Measurements from ENCODE around the gene ZDHHC3.

ZDHHC3 gene

DNA sequence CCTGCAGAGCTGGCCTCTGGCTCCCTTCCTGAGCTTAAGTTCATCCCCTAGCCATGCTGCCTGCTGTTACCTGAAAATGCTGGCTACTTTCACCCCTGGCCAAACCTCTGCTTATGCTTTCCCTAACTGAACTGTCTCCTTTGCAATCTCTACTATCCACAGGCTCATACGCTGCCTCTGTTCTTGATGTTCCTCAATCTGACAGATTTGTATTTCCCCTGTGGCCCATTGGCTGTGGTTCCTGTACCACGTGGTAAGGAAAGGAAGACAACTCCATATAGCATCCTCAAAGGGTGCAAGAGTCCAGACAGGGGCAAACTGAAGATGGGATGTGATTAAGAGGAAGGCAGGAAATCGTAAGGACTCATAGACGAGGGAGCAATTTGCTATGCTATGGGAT is 68.4 kb downstream of the ZDHHC3 start:
- H3K27ac ChIP-seq (ENCODE audit: low read length): no peak overlapping the region
- H3K27me3 ChIP-seq (ENCODE audit: low read depth, low read length): peaks cover 5% of the 10 kb centered on the region; the same call in 1 of the 2 replicates
- H3K4me2 ChIP-seq (ENCODE audit: low read length): no peak overlapping the region
- H3K36me3 ChIP-seq (replicated peaks; ENCODE audit: low read depth, low read length): no peaks in the 10 kb centered on the region
- TF ChIP-seq, protein P1, sequence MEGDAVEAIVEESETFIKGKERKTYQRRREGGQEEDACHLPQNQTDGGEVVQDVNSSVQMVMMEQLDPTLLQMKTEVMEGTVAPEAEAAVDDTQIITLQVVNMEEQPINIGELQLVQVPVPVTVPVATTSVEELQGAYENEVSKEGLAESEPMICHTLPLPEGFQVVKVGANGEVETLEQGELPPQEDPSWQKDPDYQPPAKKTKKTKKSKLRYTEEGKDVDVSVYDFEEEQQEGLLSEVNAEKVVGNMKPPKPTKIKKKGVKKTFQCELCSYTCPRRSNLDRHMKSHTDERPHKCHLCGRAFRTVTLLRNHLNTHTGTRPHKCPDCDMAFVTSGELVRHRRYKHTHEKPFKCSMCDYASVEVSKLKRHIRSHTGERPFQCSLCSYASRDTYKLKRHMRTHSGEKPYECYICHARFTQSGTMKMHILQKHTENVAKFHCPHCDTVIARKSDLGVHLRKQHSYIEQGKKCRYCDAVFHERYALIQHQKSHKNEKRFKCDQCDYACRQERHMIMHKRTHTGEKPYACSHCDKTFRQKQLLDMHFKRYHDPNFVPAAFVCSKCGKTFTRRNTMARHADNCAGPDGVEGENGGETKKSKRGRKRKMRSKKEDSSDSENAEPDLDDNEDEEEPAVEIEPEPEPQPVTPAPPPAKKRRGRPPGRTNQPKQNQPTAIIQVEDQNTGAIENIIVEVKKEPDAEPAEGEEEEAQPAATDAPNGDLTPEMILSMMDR (IDR thresholded peaks at IDR 0.05; ENCODE audit: low read depth, low read length): no peak
- TF ChIP-seq EZH2phosphoT487 (IDR thresholded peaks at IDR 0.05; ENCODE audit: low read depth): no peak
- no peak overlapping the region for H3K9ac ChIP-seq (ENCODE audit: low read length)
- H3K9me3 ChIP-seq (ENCODE audit: insufficient read depth, low read length): no peaks in the 10 kb centered on the region
- H3K4me3 ChIP-seq (ENCODE audit: low read length): no peak overlapping the region
- no peaks in the 10 kb centered on the region for H3K79me2 ChIP-seq (ENCODE audit: low read length)
- H4K20me1 ChIP-seq (ENCODE audit: insufficient read depth, low read length): no peaks in the 10 kb centered on the region
- H3K4me1 ChIP-seq (ENCODE audit: low read length): peaks cover 4% of the 10 kb centered on the region; the same call in 1 of the 2 replicates
- H2AFZ ChIP-seq (ENCODE audit: low read depth, low read length): no peak overlapping the region

DNA sequence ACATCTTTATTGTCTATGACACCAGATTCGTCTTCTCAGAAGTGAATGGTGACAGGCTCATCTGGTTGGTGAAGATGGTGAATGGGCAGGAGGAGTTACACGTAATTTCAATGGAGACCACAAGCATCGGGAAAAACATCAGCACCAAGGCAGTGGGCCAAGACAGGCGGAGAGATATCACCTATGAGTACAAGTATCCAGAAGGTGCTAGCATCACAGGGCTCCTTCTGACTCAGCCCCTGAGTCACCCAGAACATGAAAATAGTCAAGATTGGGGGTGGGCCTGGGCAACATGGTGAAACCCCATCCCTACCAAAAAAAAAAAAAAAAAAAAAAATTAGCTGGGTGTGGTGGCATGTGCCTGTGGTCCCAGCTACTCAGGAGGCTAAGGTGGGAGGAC is 69.0 kb downstream of the ZDHHC3 start:
- Histone ChIP-seq H3K79me2 (ENCODE audit: low read length) (no peaks in the 10 kb centered on the region), H3K4me2 (ENCODE audit: low read length) (no peak overlapping the region), H3K9me3 (ENCODE audit: insufficient read depth, low read length) (no peaks in the 10 kb centered on the region), H3K9ac (ENCODE audit: low read length) (no peak overlapping the region), H4K20me1 (ENCODE audit: insufficient read depth, low read length) (no peaks in the 10 kb centered on the region), H3K27me3 (ENCODE audit: low read depth, low read length) (peaks cover 5% of the 10 kb centered on the region; the same call in 1 of the 2 replicates), H3K4me1 (ENCODE audit: low read length) (peaks cover 4% of the 10 kb centered on the region; the same call in 1 of the 2 replicates), H3K36me3 (replicated peaks; ENCODE audit: low read depth, low read length) (no peaks in the 10 kb centered on the region), H2AFZ (ENCODE audit: low read depth, low read length) (no peak overlapping the region), H3K4me3 (ENCODE audit: low read length) (no peak overlapping the region), H3K27ac (ENCODE audit: low read length) (no peak overlapping the region)
- TF ChIP-seq EZH2phosphoT487 (IDR thresholded peaks at IDR 0.05; ENCODE audit: low read depth): no peak
- TF ChIP-seq, protein P1 (IDR thresholded peaks at IDR 0.05; ENCODE audit: low read depth, low read length): no peak

DNA sequence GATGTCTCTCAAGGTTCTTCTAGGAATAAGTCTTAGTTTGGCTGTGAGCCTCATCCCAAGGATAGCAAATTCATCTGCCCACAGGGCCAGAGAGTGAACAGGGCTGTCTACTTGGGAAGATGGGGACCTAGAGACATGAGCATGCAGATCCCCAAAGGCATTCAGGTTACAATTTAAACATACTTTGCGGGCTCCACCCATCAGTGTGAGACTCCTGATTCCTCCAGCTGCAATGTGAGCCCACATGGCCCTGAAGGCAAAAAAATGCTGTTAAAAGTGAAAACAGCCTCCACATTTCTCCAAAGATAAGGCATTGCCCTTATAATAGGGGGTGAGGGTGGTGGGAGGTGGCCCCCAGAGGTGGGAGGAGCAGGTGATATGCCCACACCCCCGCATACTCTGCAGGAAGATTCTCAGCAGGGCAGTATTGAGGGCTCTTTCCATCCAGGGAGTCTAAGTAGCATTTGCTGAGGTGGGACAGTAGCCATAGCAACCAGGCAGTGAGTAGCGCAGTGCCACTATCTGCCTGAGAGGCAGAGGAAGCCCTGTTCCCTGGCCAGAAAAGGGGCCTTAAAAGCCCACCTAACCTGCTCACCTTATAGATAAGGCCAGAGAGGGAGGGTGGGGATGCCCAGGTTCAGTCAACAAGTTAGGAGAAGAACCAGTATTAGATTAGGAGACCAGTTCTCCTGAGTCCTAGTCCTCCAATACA is 70.4 kb downstream of the ZDHHC3 start:
- no peak overlapping the region for H3K4me2 ChIP-seq (ENCODE audit: low read length)

DNA sequence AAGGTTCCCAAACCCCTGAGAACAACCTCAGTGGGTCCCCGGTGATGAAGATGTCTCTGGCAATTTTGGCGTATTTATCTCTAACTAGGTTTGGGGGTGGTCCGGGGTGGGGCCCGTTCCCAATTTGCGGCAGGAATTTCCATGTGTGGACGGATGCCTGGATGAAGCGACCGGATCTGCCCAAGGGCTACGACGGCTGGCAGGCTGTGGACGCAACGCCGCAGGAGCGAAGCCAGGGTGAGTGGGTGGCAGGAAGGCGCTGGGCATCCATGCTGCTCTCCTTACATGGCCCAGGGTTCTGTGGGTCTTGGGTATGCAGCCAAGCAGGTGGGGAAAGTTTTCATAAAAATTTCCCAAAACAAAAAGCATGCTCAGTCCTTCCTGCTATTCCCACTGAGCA is 72.2 kb downstream of the ZDHHC3 start:
- peaks cover 8% of the 10 kb centered on the region; the same call in 1 of the 2 replicates for H3K27me3 ChIP-seq (ENCODE audit: low read depth, low read length)
- TF ChIP-seq, protein P1 (IDR thresholded peaks at IDR 0.05; ENCODE audit: low read depth, low read length): no peak
- TF ChIP-seq EZH2phosphoT487 (IDR thresholded peaks at IDR 0.05; ENCODE audit: low read depth): no peak
- no peak overlapping the region for H3K27ac ChIP-seq (ENCODE audit: low read length)
- no peaks in the 10 kb centered on the region for H4K20me1 ChIP-seq (ENCODE audit: insufficient read depth, low read length)
- no peak overlapping the region for H3K9ac ChIP-seq (ENCODE audit: low read length)
- H3K4me2 ChIP-seq (ENCODE audit: low read length): no peak overlapping the region
- peaks cover 4% of the 10 kb centered on the region; the same call in 1 of the 2 replicates for H3K4me1 ChIP-seq (ENCODE audit: low read length)
- H3K36me3 ChIP-seq (replicated peaks; ENCODE audit: low read depth, low read length): no peaks in the 10 kb centered on the region
- H2AFZ ChIP-seq (ENCODE audit: low read depth, low read length): no peak overlapping the region
- no peaks in the 10 kb centered on the region for H3K9me3 ChIP-seq (ENCODE audit: insufficient read depth, low read length)
- H3K79me2 ChIP-seq (ENCODE audit: low read length): no peaks in the 10 kb centered on the region
- no peak overlapping the region for H3K4me3 ChIP-seq (ENCODE audit: low read length)

More for the DNA sequence above, 70.4 kb downstream of the ZDHHC3 start:
- Histone ChIP-seq H2AFZ (ENCODE audit: low read depth, low read length) (no peak overlapping the region), H3K9ac (ENCODE audit: low read length) (no peak overlapping the region), H3K27me3 (ENCODE audit: low read depth, low read length) (peaks cover 8% of the 10 kb centered on the region; the same call in 1 of the 2 replicates), H4K20me1 (ENCODE audit: insufficient read depth, low read length) (no peaks in the 10 kb centered on the region), H3K9me3 (ENCODE audit: insufficient read depth, low read length) (no peaks in the 10 kb centered on the region), H3K27ac (ENCODE audit: low read length) (no peak overlapping the region), H3K4me1 (ENCODE audit: low read length) (peaks cover 4% of the 10 kb centered on the region; the same call in 1 of the 2 replicates), H3K79me2 (ENCODE audit: low read length) (no peaks in the 10 kb centered on the region), H3K4me3 (ENCODE audit: low read length) (no peak overlapping the region), H3K36me3 (replicated peaks; ENCODE audit: low read depth, low read length) (no peaks in the 10 kb centered on the region)
- TF ChIP-seq, protein P1 (IDR thresholded peaks at IDR 0.05; ENCODE audit: low read depth, low read length): no peak
- no peak for TF ChIP-seq EZH2phosphoT487 (IDR thresholded peaks at IDR 0.05; ENCODE audit: low read depth)

Data from OCI-LY3 (cell line).